HTERT RPE-1 (cell line): ENCODE measurements around the gene EIF3K.

Source experiments
- in situ Hi-C: fragments of 300-500 bp; cut with MboI; formaldehyde crosslinking; loops from 4 replicates; pipeline ENCODE4 v1.14.3; 2020; ENCODE audit warnings: low sequenced_read_pairs

Gene EIF3K

GRCh38 chr19:38683393-38684077, 64.5 kb downstream of the EIF3K start:
- in situ Hi-C loops = no loop called here

- in situ Hi-C loops = no loop called here
Measured at GRCh38 chr19:38684078-38684861, 65.3 kb downstream of the EIF3K start.

- in situ Hi-C loops = no loop called here
Measured at GRCh38 chr19:38684862-38685665, 66.1 kb downstream of the EIF3K start.

GRCh38 chr19:38685666-38686529, 66.9 kb downstream of the EIF3K start:
- in situ Hi-C loops = no loop called here

- in situ Hi-C loops = no loop called here
Measured at GRCh38 chr19:38686530-38686888, 67.5 kb downstream of the EIF3K start.
